GM12878 (cell line): ENCODE measurements around the gene M1AP. TPM values are rescaled to one million over a fixed set of nuclear protein-coding genes. Genes with fewer than 3 reads are reported as not detected.

Source experiments
- ATAC-seq: fragments of 200-7000 bp; cut with Tn5 transposase; 3 replicates; pipeline ENCODE4 v1.9.1; 2020; ENCODE audit warnings: mild to moderate bottlenecking, moderate library complexity
- BruUV-seq: library from RNA; stranded (reverse); fragments of 400-500 nt; replicated peaks from 2 replicates; lab custom pipeline; 2021; lab: Mats Ljungman, UMichigan
- CTCF ChIA-PET: fragments of 300-600 bp; sonication (Branson Sonifier 250); formaldehyde crosslinking; extraction: SDS; loops from one replicate; lab custom pipeline; 2021; ENCODE audit warnings: inconsistent platforms; lab: Yijun Ruan, JAX
- POLR2A ChIA-PET: fragments of 350-600 bp; formaldehyde crosslinking; extraction: SDS; loops from one replicate; lab custom pipeline; 2021; ENCODE audit warnings: inconsistent platforms; lab: Charles Lee
- RAD21 ChIA-PET: fragments of 300-600 bp; sonication (Branson Sonifier 250); formaldehyde crosslinking; loops from one replicate; lab custom pipeline; 2023; ENCODE audit warnings: antibody characterized with exemption; ENCODE audit not compliant: unreplicated experiment; lab: Charles Lee
- SMC1A ChIA-PET: fragments of 300-600 bp; sonication (Branson Sonifier 250); formaldehyde crosslinking; loops from one replicate; lab custom pipeline; 2023; ENCODE audit not compliant: unreplicated experiment, uncharacterized antibody; lab: Charles Lee
- DNase-seq: peaks from one replicate; pipeline ENCODE4 v3.0.0-alpha.2; 2011; ENCODE audit warnings: low read depth, low spot score
- FAIRE-seq: peaks from 3 replicates; lab custom pipeline; 2011; peaks lifted over from hg19 to GRCh38; lab: Jason Lieb, UNC
- H2AFZ ChIP-seq: 2 replicates; pipeline ENCODE4 v1.6.0; 2011; ENCODE audit warnings: low read depth, low read length, control low read depth; ENCODE audit not compliant: control insufficient read depth
- H3K27ac ChIP-seq: 2 replicates; pipeline ENCODE4 v1.5.1; 2011; ENCODE audit warnings: control low read depth; ENCODE audit not compliant: control insufficient read depth, insufficient read depth
- H3K27me3 ChIP-seq, 2 experiments: replicated peaks in 1 of 2; 2 replicates each; pipeline versions ENCODE4 v1.6.0 to v1.6.1; 2011; ENCODE audit warnings: low read length in 1 of 2; ENCODE audit not compliant: control insufficient read depth in 2 of 2, insufficient read depth in 2 of 2
- H3K36me3 ChIP-seq, 2 experiments: 2 replicates each; pipeline ENCODE4 v1.5.1; 2011; ENCODE audit warnings: low read length in 1 of 2; ENCODE audit not compliant: control insufficient read depth in 2 of 2, insufficient read depth in 2 of 2
- H3K4me1 ChIP-seq: 2 replicates; pipeline ENCODE4 v1.6.1; 2011; ENCODE audit warnings: mild to moderate bottlenecking, low read length, moderate library complexity, mixed read lengths; ENCODE audit not compliant: control insufficient read depth, insufficient read depth
- H3K4me2 ChIP-seq: 2 replicates; pipeline ENCODE4 v1.6.0; 2011; ENCODE audit warnings: control low read depth; ENCODE audit not compliant: control insufficient read depth, insufficient read depth
- H3K4me3 ChIP-seq: fragments of 200-600 bp; sonication (generic); 2 replicates; pipeline ENCODE4 v1.5.1; 2016
- H3K79me2 ChIP-seq: 2 replicates; pipeline ENCODE4 v1.6.0; 2011; ENCODE audit warnings: low read length; ENCODE audit not compliant: control insufficient read depth, insufficient read depth
- H3K9ac ChIP-seq: 2 replicates; pipeline ENCODE4 v1.8.0; 2011; ENCODE audit warnings: low read length, control low read depth, mixed read lengths; ENCODE audit not compliant: control insufficient read depth, insufficient read depth
- H3K9me3 ChIP-seq: replicated peaks from 3 replicates; pipeline ENCODE4 v1.5.1; 2011; ENCODE audit warnings: mild to moderate bottlenecking, low read length; ENCODE audit not compliant: control insufficient read depth, insufficient read depth
- H4K20me1 ChIP-seq: 2 replicates; pipeline ENCODE4 v1.6.0; 2011; ENCODE audit not compliant: control insufficient read depth, insufficient read depth
- CBX5 ChIP-seq: sonication (generic); IDR thresholded peaks from 2 replicates; pipeline ENCODE4 v1.6.1; 2016; ENCODE audit warnings: low read depth, moderate library complexity, mild to moderate bottlenecking, inconsistent platforms
- CHD1 ChIP-seq: IDR thresholded peaks from 2 replicates; pipeline ENCODE4 v1.6.1; 2012; ENCODE audit warnings: low read depth, low read length, improper control_type of control experiment
- CTCF ChIP-seq, 3 experiments: IDR thresholded peaks in 2 of 3; conservative IDR thresholded peaks in 1 of 3; 2 replicates each; pipeline ENCODE4 v1.5.1; 2011; ENCODE audit warnings: low read depth in 3 of 3, low read length in 3 of 3, mild to moderate bottlenecking in 3 of 3, control low read depth in 2 of 3, moderate library complexity in 2 of 3, inconsistent platforms in 1 of 3, mixed read lengths in 1 of 3; ENCODE audit not compliant: control insufficient read depth in 2 of 3, insufficient read depth in 1 of 3; ENCODE audit errors: extremely low read depth in 1 of 3
- EP300 ChIP-seq, 2 experiments: fragments of 150-350 bp in 1 of 2; IDR thresholded peaks; 2 replicates each; pipeline ENCODE4 v1.6.1; 2011 to 2012; ENCODE audit warnings: low read depth in 2 of 2, low read length in 2 of 2, borderline replicate concordance in 1 of 2, improper control_type of control experiment in 1 of 2, inconsistent platforms in 1 of 2; ENCODE audit not compliant: control insufficient read depth in 1 of 2
- ETV6 ChIP-seq, 2 experiments: fragments of 450-650 bp in 1 of 2; IDR thresholded peaks in 1 of 2; conservative IDR thresholded peaks in 1 of 2; 2 replicates each; pipeline ENCODE4 v1.6.1; 2014; ENCODE audit warnings: antibody characterized with exemption in 1 of 2, borderline replicate concordance in 1 of 2, low read depth in 1 of 2, mild to moderate bottlenecking in 1 of 2, moderate library complexity in 1 of 2
- KAT2A ChIP-seq: conservative IDR thresholded peaks from 2 replicates; pipeline ENCODE4 v1.6.1; 2011; ENCODE audit warnings: low read depth, low read length; ENCODE audit not compliant: control insufficient read depth
- NR2C2 ChIP-seq: IDR thresholded peaks from 2 replicates; pipeline ENCODE4 v1.6.1; 2011; ENCODE audit warnings: borderline replicate concordance, low read depth; ENCODE audit not compliant: control insufficient read depth, insufficient read length
- STAT1 ChIP-seq: fragments of 450-650 bp; conservative IDR thresholded peaks from 2 replicates; pipeline ENCODE4 v1.6.1; 2014; ENCODE audit warnings: antibody characterized with exemption, mild to moderate bottlenecking
- WGBS: methylation state at CpG from one replicate; pipeline ENCODE4 v1.1.6; 2016; ENCODE audit warnings: low lambda C conversion rate; ENCODE audit not compliant: insufficient replicate concordance, insufficient coverage; ENCODE audit errors: missing lambda C conversion rate; 5-methylcytosine and 5-hydroxymethylcytosine counted together
- in situ Hi-C: fragments of 300-500 bp; cut with MboI; formaldehyde crosslinking; loops from 9 replicates; pipeline ENCODE4 v1.14.3; 2018; ENCODE audit warnings: mixed read lengths
- intact Hi-C: fragments of 100-400 bp; cut with micrococcal nuclease; formaldehyde crosslinking; loops from one replicate; pipeline ENCODE4 v1.14.2; 2022; ENCODE audit not compliant: unreplicated experiment
- polyA plus RNA-seq, 11 experiments: library from polyadenylated mRNA; depleted of rRNA in 4 of 11; unstranded in 6 of 11; stranded (reverse) in 5 of 11; fragments of >200 nt; fragmentation: Nextera tagmentation in 4 of 11; fragmentation: Illumina TruSeq in 1 of 11; extraction: Ambion mirVana in 4 of 11; extraction: Trizol in 1 of 11; gene quantifications; 1 replicate in 1 of 11; 2 replicates in 10 of 11; pipeline versions ENCODE4 v1.2.1 to v1.2.3, GENCODE V29; 2011 to 2016; ENCODE audit warnings: inconsistent platforms in 2 of 11, missing spikeins in 2 of 11, low read depth in 1 of 11
- total RNA-seq, 4 experiments: library from RNA; depleted of rRNA in 3 of 4; stranded (reverse); fragments of >200 nt in 3 of 4; fragmentation: Illumina TruSeq in 1 of 4; extraction: Trizol in 1 of 4; gene quantifications; 2 replicates each; pipeline versions ENCODE4 v1.2.1 to v1.2.3, GENCODE V29; 2013 to 2021

Gene M1AP
- total and polyA plus RNA-seq, 10 of the 15 experiments (the other 5 are each of a cell fraction or from before 2014, with no cell fraction given), result 0.04 to 0.32 (median 0.16) TPM; not detected in 4

GRCh38 chr2:74512744-74513604, 135.2 kb downstream of the M1AP start:
- CTCF ChIA-PET, result interaction anchor here (1.1 kb wide), 1 partner anchor 9 kb away, joined by 3 read pairs; no protein-coding TSS in a partner anchor

More at GRCh38 chr2:74512744-74513604, 135.2 kb downstream of the M1AP start:
- in situ Hi-C loops, result no loop called here
- SMC1A ChIA-PET, result no interaction called here
- H3K9ac ChIP-seq, result no peak overlapping the region
- no peak overlapping the region for H3K27ac ChIP-seq
- H2AFZ ChIP-seq, result no peak overlapping the region
- TF ChIP-seq ETV6 (conservative IDR thresholded peaks at IDR 0.05 in 1 of 2, IDR thresholded peaks at IDR 0.05 in 1 of 2; ENCODE audit: borderline replicate concordance in 1 of 2, low read depth in 1 of 2) (no peak), CTCF (IDR thresholded peaks at IDR 0.05 in 2 of 3, conservative IDR thresholded peaks at IDR 0.05 in 1 of 3; ENCODE audit: control insufficient read depth in 2 of 3, extremely low read depth in 1 of 3, insufficient read depth in 1 of 3, low read depth in 3 of 3, low read length in 3 of 3) (no peak), STAT1 (no peak), CHD1 (no peak), KAT2A (no peak), EP300 (IDR thresholded peaks at IDR 0.05; ENCODE audit: borderline replicate concordance in 1 of 2, control insufficient read depth in 1 of 2, low read depth in 2 of 2, low read length in 2 of 2) (no peak), CBX5 (no peak), NR2C2 (no peak)
- no peaks in the 10 kb centered on the region for H3K79me2 ChIP-seq
- no TSS peak for BruUV-seq
- RAD21 ChIA-PET, result no interaction called here
- H3K9me3 ChIP-seq, result no peaks in the 10 kb centered on the region; the same call in 2 of the 3 replicates
- FAIRE-seq, result no peak
- H3K4me2 ChIP-seq, result no peak overlapping the region
- peaks cover 18% of the 10 kb centered on the region; the same call in 1 of the 2 replicates for H3K4me1 ChIP-seq
- H3K36me3 ChIP-seq, result no peaks in the 10 kb centered on the region
- no peak for DNase-seq
- no peak overlapping the region for H3K4me3 ChIP-seq
- intact Hi-C loops, result no loop called here
- ATAC-seq, result no peak
- peaks cover 18 to 31% of the 10 kb centered on the region in 2 experiments for H3K27me3 ChIP-seq
- POLR2A ChIA-PET, result interaction anchor here (1.0 kb wide), 1 partner anchor 79 kb away, joined by 3 read pairs; no protein-coding TSS in a partner anchor
- 25% methylated on average over 31 of the region's 36 CpGs for WGBS
- no peaks in the 10 kb centered on the region for H4K20me1 ChIP-seq
